Right lobe of liver (tissue), 6 donors: ENCODE data around the gene ACSF2. TPM values are rescaled to one million over a fixed set of nuclear protein-coding genes. Genes with fewer than 3 reads are reported as not detected.

Experiments used
- ATAC-seq, 4 donors: fragments of 200-7000 bp; cut with Tn5 transposase; one replicate each; pipeline ENCODE4 v1.9.1; 2020; ENCODE audit warnings: mild to moderate bottlenecking in 4 of 4, moderate library complexity in 4 of 4
- DNase-seq, 3 donors: peaks; one replicate each; pipeline ENCODE4 v3.0.0-alpha.2; 2020
- H3K27ac ChIP-seq, 3 donors: fragments of 200-600 bp; one replicate each; pipeline ENCODE4 v1.8.0; 2022
- H3K27me3 ChIP-seq, 2 donors: fragments of 200-600 bp; one replicate each; pipeline ENCODE4 v1.8.0; 2022
- H3K36me3 ChIP-seq, 4 donors: fragments of 200-600 bp; sonication (generic) in 1 of 4; one replicate each; pipeline versions ENCODE4 v1.5.1 to v1.8.0; 2017 to 2022; ENCODE audit warnings: control low read depth in 1 of 4
- H3K4me1 ChIP-seq, 4 donors: fragments of 200-600 bp; sonication (generic) in 1 of 4; one replicate each; pipeline versions ENCODE4 v1.5.1 to v1.8.0; 2017 to 2022; ENCODE audit warnings: control low read depth in 1 of 4
- H3K4me3 ChIP-seq, 3 donors: fragments of 200-600 bp; one replicate each; pipeline ENCODE4 v1.8.0; 2022
- H3K9me3 ChIP-seq, 4 donors: fragments of 200-600 bp; sonication (generic) in 1 of 4; one replicate each; pipeline versions ENCODE4 v1.5.1 to v1.8.0; 2017 to 2022; ENCODE audit warnings: control low read depth in 1 of 4
- CTCF ChIP-seq, 4 donors: fragments of 200-600 bp in 3 of 4; fragments of 450-650 bp in 1 of 4; IDR thresholded peaks; one replicate each; pipeline versions ENCODE4 v1.5.1 to v1.8.0; 2016 to 2022; ENCODE audit warnings: antibody characterized with exemption in 4 of 4, mild to moderate bottlenecking in 2 of 4
- POLR2A ChIP-seq: fragments of 450-650 bp; IDR thresholded peaks from one replicate; pipeline ENCODE4 v1.6.1; 2017; ENCODE audit warnings: antibody characterized with exemption, mild to moderate bottlenecking
- WGBS: methylation state at CpG from one replicate; pipeline ENCODE4 v1.1.6; 2018; ENCODE audit warnings: low coverage, low lambda C conversion rate; ENCODE audit not compliant: insufficient coverage; ENCODE audit errors: missing lambda C conversion rate; 5-methylcytosine and 5-hydroxymethylcytosine counted together
- intact Hi-C, 2 donors: fragments of 100-400 bp; cut with DNase I; formaldehyde crosslinking; loops; one replicate each; pipeline versions ENCODE4 v1.11.2 to v1.14.1; 2022
- small RNA-seq, 2 experiments: library from RNA; depleted of rRNA; stranded (forward); fragments of <200 nt; gene quantifications; one replicate each; pipeline ENCODE3, GENCODE V24; 2016
- total RNA-seq, 6 experiments: library from RNA; depleted of rRNA in 2 of 6; stranded (reverse); fragments of >200 nt in 2 of 6; fragmentation: NEBNext Ultra II Directional in 3 of 6; extraction: Animal tissue kit (Norgen Biotek cat#: 25700) in 3 of 6; gene quantifications; one replicate each; pipeline versions ENCODE4 v1.1.0 to v1.2.4, GENCODE V29; 2016 to 2023
- donor health status: DM: no; HTN: yes; CAD: no.
- donor health status: DM: no; HTN: no; CAD: no.
- donor health status: DM: no; HTN: no; CAD: no.
- donor health status: DM: no; HTN: yes; CAD: no.
- donor health status: DM: no; HTN: yes; CAD: no.

The ACSF2 gene
- total RNA-seq, 6 experiments from 2014 or later, result 25.1 to 60.9 (median 36.9) TPM

- DNase-seq (no peak), ATAC-seq (no peak)
- peaks cover 0 to 3% (median 0%) of the 10 kb centered on the region in 4 donors for H3K4me1 ChIP-seq
- H3K27me3 ChIP-seq, result no peaks in the 10 kb centered on the region
- no peak overlapping the region for H3K4me3 ChIP-seq
- no peak overlapping the region for H3K27ac ChIP-seq
- H3K9me3 ChIP-seq, result no peaks in the 10 kb centered on the region
- intact Hi-C loops, result no loop called here
- WGBS, result 87% methylated on average over 2 of the region's 2 CpGs
- TF ChIP-seq CTCF (IDR thresholded peaks at IDR 0.05) (no peak), POLR2A (no peak)
- H3K36me3 ChIP-seq, result no peaks in the 10 kb centered on the region
These were observed 94.5 kb downstream of the ACSF2 start for GRCh38 chr17:50520483-50520882.

- intact Hi-C loops, result no loop called here
- no CpG with 5 or more reads among the region's 2 CpGs for WGBS
- H3K9me3 ChIP-seq, result no peaks in the 10 kb centered on the region
These were observed 95.5 kb downstream of the ACSF2 start for GRCh38 chr17:50521514-50521913.

GRCh38 chr17:50522766-50523165, 96.7 kb downstream of the ACSF2 start:
- ATAC-seq (no peak), DNase-seq (no peak)
- intact Hi-C loops, result no loop called here
- H3K36me3 ChIP-seq, result no peaks in the 10 kb centered on the region
- TF ChIP-seq POLR2A, result no peak
- H3K4me3 ChIP-seq, result no peak overlapping the region
- H3K27me3 ChIP-seq, result no peaks in the 10 kb centered on the region
- H3K9me3 ChIP-seq, result no peaks in the 10 kb centered on the region
- no peaks in the 10 kb centered on the region for H3K4me1 ChIP-seq
- 33% methylated on average over 1 of the region's 10 CpGs for WGBS
- H3K27ac ChIP-seq, result no peak overlapping the region

More at GRCh38 chr17:50521514-50521913, 95.5 kb downstream of the ACSF2 start:
- Histone ChIP-seq H3K4me1 (no peaks in the 10 kb centered on the region), H3K27ac (no peak overlapping the region), H3K4me3 (no peak overlapping the region), H3K36me3 (no peaks in the 10 kb centered on the region), H3K27me3 (no peaks in the 10 kb centered on the region)
- TF ChIP-seq CTCF (IDR thresholded peaks at IDR 0.05) (no peak), POLR2A (no peak)
- no peak for DNase-seq
- no peak for ATAC-seq

GRCh38 chr17:50523208-50523607, 97.2 kb downstream of the ACSF2 start:
- WGBS, result no CpG with 5 or more reads among the region's 2 CpGs
- no peak overlapping the region for H3K4me3 ChIP-seq
- TF ChIP-seq CTCF (IDR thresholded peaks at IDR 0.05), result no peak
- TF ChIP-seq POLR2A, result no peak
- H3K27me3 ChIP-seq, result no peaks in the 10 kb centered on the region
- no peaks in the 10 kb centered on the region for H3K4me1 ChIP-seq
- H3K9me3 ChIP-seq, result no peaks in the 10 kb centered on the region
- DNase-seq (no peak), ATAC-seq (no peak)
- no peaks in the 10 kb centered on the region for H3K36me3 ChIP-seq
- intact Hi-C loops, result no loop called here
- H3K27ac ChIP-seq, result no peak overlapping the region

Small RNA genes lying within 50 kb of the gene (small RNA-seq; reads per million reads assigned to genes)
- 0 reads per million in 2 experiments for gene RF00019

Other genes with a start within 250 kb of the ACSF2 start
- 100 to 1,000 TPM in 1 of 6 experiments, 10 to 100 TPM in 4, 1 to 10 TPM in 1; 9.3 to 109 (median 34.7) TPM for gene COL1A1, start 224.6 kb upstream of the ACSF2 start, total RNA-seq
- 10 to 100 TPM in 1 of 6 experiments, 1 to 10 TPM in 5; 1.5 to 20.0 (median 8.7) TPM for gene TMEM92, start 151.8 kb upstream of the ACSF2 start, total RNA-seq
- gene XYLT2, start 80.1 kb upstream of the ACSF2 start, total RNA-seq, result 10 to 100 TPM in 3 of 6 experiments, 1 to 10 TPM in 3; 7.0 to 13.8 (median 9.4) TPM
- 10 to 100 TPM; 34.3 to 69.4 (median 38.6) TPM for gene MRPL27, start 53.0 kb upstream of the ACSF2 start, total RNA-seq
- 1 to 10 TPM in 1 of 6 experiments, under 1 TPM in 3, not detected in 2; 0.12 to 1.3 (median 0.66) TPM for gene EME1, start 53.0 kb upstream of the ACSF2 start, total RNA-seq
- gene LRRC59, start 28.7 kb upstream of the ACSF2 start, total RNA-seq, result 100 to 1,000 TPM in 2 of 6 experiments, 10 to 100 TPM in 4; 36.0 to 125 (median 64.0) TPM
- 10 to 100 TPM in 2 of 6 experiments, 1 to 10 TPM in 4; 1.0 to 11.3 (median 3.8) TPM for gene CHAD, start 42.7 kb downstream of the ACSF2 start, total RNA-seq
- gene RSAD1, start 52.6 kb downstream of the ACSF2 start, total RNA-seq, result 10 to 100 TPM; 17.9 to 26.6 (median 23.4) TPM
- gene MYCBPAP, start 82.2 kb downstream of the ACSF2 start, total RNA-seq, result under 1 TPM in 1 of 6 experiments, not detected in 5; 0.51 TPM
- gene EPN3, start 106.5 kb downstream of the ACSF2 start, total RNA-seq, result under 1 TPM in 2 of 6 experiments, not detected in 4; 0.06 to 0.27 TPM
- gene SPATA20, start 121.0 kb downstream of the ACSF2 start, total RNA-seq, result 100 to 1,000 TPM in 1 of 6 experiments, 10 to 100 TPM in 5; 29.6 to 203 (median 34.2) TPM
- gene CACNA1G, start 134.5 kb downstream of the ACSF2 start, total RNA-seq, result not detected
- 100 to 1,000 TPM; 146 to 286 (median 178) TPM for gene ABCC3, start 208.7 kb downstream of the ACSF2 start, total RNA-seq